HG02938 (cell line): ENCODE results near the gene CYP46A1.
"Not testable (repeated sequence)": the region's sequence is repeated elsewhere in the genome, so short reads cannot be mapped to it uniquely, and the experiment has no call there.

Experiments used
- ATAC-seq: cut with Tn5 transposase; IDR thresholded peaks from one replicate; pipeline ENCODE4 v1.9.1; 2021; ENCODE audit warnings: mild to moderate bottlenecking, moderate library complexity; ENCODE audit not compliant: unreplicated experiment

CYP46A1 gene

GRCh38 chr14:99656171-99656570, 27.9 kb upstream of the CYP46A1 start:
- ATAC-seq, result no peak

GRCh38 chr14:99657645-99658155, 26.4 kb upstream of the CYP46A1 start:
- ATAC-seq, result no peak

GRCh38 chr14:99658218-99658845, 25.8 kb upstream of the CYP46A1 start:
- no peak for ATAC-seq

- no peak for ATAC-seq
Observed at GRCh38 chr14:99659333-99659741, 24.8 kb upstream of the CYP46A1 start.

- no peak for ATAC-seq
Observed at GRCh38 chr14:99660006-99660566, 24.0 kb upstream of the CYP46A1 start.

DNA sequence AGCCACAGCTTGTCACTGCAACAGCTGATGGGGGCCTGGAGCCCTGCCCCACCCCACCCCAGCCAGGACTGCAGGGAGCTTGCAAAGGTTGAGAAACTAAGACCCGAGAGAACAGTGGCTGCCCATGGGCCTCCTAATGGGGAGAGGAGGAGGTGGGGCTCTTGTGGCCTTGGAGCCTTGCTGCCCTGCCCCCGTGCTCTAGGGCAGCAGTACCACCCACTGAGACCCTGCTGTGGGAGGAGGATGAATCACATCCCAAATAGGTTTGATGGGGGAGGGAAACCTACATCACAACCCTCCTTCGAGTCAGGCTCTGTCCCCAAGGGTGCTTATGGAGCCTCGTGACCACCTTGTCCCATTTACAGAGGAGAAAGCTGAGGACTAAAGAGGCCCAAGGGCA, 23.3 kb upstream of the CYP46A1 start:
- ATAC-seq, result no peak

- ATAC-seq, result not testable (repeated sequence)
Observed at GRCh38 chr14:99661206-99661605, 22.9 kb upstream of the CYP46A1 start.

- no peak for ATAC-seq
Observed at GRCh38 chr14:99662846-99663245, 21.3 kb upstream of the CYP46A1 start.

- no peak for ATAC-seq
Observed at GRCh38 chr14:99663386-99664057, 20.6 kb upstream of the CYP46A1 start.

DNA sequence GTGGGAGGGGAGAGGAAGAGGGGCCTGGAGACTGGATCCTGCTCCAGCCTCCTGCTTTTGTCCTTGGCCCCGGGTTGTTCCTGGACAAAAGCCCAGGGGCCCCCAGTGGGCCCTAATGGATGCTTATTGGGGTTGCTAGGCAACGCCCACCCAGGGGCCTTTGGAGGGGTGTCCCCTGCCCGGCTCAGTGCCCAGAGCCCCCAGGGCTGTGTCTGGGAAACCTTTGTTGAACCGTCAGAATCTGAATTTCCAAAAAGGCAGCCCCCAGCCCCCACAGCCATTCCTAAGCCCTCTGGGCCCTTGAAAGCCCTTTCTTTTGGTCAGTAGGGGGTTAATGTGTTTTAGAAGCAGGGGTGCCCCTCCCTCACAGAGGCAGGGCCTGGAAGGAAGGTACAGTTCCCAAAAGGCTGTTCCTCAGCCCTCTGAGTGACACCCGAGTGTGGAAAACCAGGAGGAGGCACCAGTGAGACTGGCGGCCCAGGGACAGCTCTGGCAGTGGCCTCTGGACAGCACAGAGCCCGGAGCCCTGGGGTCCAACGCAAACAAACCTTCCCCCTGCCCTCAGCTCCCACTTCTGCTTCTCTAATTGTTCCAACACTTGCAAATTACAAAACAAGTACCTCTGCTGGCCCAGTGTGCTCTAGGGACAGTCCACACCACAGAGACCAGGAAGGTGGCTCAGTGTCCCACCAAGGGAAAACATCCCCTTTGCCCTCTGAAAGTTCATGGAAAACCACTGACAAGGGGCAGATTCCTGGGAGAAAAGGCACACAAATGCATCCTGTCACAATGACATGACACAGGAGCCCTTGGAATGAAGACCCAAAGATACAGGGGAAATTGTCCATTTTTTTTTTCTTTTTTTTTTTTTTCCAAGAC, 19.8 kb upstream of the CYP46A1 start:
- no peak for ATAC-seq

- ATAC-seq, result no peak
Observed at GRCh38 chr14:99664937-99665273, 19.2 kb upstream of the CYP46A1 start.

GRCh38 chr14:99666533-99666932, 17.6 kb upstream of the CYP46A1 start:
- ATAC-seq, result no peak

DNA sequence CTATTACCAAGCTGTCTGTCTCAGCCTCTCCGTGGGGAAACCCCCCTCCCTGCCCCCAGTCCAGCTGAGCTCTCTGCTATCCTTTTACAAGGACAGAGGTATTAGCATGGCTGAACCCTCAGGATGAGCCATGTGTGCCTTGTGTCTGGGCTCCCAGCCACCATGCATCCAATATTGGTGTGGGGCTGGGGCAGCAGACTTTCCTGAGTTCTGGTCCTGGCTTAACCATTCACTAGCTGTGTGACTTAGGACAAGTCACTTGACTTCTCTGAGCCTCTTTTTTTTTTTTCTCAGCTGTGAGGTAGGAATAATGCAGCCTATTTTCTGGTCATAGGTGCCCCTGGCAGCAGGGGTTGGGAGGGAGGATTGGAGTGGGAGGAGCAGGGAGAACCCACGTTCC, 17.1 kb upstream of the CYP46A1 start:
- no peak for ATAC-seq

GRCh38 chr14:99667821-99668220, 16.3 kb upstream of the CYP46A1 start:
- no peak for ATAC-seq

DNA sequence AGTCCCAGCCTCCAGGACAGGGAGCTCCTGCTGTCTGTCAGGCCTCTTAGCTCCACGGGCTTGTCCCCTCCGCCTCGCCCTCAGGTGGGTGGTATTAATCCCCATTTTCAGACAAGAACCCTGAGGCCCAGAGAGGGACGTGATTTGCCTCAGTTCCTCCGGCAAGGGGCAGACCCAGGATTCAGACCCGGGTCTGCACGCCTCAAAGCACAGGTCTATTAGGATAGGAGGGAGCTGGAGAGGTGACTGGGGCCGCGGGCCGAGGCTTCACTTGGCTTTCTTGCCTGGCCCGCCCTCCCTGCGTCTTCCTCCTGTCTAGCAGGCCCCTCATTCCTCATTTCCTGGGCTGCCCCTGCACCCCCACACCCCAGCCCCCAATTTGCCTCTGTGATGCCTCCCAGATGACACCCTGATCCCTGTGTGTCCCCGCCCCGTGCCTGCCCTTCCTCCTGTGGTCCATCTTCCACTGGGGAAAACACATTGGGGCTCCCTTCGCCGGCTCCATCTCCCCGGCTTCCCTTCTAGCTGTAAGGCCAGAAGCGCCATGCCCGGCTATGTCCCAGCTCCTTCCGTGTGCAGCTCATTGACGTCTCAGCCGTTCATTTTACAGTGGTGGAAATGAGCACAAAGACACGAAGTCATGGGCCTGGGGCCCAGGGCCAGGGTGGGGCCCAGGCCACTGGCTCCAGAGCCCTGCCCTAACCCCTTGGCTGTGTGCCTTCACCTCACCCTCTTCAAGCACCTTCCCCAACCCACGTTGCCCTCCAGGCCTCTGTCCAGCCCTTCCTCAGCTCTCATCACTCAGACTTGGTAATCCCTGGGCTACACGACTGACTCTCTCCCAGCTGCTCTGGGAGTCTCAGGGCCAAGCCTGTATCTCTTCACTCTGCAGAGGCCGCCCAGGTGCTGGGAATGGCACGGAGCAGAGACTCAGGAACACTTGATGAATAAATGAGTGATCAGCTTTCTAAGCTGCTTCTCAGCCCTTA, 15.5 kb upstream of the CYP46A1 start:
- ATAC-seq, result no peak

DNA sequence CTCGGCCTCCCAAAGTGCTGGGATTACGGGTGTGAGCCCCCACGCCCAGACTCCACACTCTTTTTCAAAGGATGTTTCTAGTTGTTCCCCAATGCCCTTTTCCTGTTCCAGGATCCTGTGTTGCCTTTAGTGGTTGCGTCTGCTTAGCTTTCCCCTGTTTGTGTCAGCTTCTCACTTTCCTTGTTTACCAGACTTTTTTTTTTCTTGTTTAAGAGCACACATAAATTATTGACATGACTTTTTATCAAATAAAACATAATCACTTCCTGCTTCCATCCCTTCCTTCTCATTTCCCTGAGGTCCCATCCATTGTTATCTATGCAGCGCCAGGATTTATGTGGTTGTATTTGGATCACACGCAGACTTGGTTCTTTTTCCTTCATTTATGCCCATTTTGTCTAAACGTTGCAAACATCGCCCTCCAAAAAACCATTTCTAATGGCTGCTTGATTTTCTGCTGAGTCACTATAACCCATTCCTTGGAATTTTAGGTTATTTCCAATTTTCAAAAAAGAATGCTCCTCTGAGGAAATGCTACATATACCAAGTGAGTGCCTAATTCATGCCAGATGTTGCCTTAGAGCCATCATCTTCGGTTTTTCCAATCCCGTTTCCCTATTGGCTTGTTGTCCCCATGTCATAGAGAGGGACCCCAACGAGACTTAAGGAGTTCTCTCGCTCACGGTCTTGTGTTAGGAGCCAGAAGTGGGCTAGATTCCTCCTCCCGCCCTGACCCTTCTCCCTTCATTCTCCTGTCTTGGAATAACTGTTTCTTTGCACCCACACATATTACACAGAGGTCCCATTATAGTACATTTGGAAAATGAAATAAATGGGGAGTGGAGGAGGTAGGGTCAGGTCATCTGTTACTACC, 13.5 kb upstream of the CYP46A1 start:
- no peak for ATAC-seq

DNA sequence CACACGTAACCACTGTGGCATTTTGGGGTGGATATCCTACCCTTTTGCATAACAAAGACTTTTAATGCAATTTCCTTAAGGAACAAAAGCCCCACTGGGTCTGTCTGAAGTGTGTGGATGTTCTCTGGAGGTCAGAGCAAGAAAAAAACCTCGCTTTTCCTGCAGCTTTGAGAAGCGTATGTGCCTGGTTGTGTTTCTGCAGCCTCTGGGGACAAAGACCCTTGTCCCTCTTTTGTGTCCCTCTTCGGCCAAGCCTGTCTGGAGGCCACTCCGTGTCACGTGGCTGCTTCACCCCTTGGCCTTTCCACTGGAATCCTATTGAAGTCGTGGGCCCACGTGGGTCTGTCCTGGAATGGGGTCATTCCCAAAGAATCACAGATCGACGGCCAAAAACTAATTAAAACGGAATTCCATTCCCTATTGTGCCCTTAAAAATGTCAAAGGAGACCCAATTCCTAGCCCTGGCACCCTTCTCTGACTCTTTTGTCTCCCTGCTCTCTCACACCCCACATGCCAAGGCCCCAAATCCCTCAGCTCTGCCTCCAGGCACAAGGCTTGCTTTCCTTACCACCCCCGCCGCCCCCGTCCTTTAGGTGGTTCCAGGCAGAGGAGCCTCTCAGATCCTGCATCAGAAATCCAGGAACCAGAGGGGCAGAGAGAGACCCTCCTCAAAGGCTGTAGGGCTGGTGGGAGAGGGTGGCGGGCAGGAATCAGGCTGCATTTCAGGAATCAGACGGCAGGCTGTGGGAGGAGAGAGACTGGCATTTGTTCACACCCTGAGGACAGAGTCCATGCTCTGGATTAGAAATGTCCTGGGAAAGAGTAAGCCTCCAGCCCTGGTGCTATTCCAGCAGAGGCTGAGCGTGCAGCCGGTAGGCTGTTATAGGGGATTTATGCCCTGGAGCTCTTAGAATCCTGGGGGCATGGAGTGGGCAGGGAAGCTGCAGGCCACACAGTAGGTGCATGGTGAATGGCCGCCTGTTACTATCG, 12.6 kb upstream of the CYP46A1 start:
- ATAC-seq, result no peak
